Activated CD8-positive, alpha-beta memory T cell treated with anti-CD3 and anti-CD28 coated beads, Interleukin-2, amount 50 U/mL, for 24 hours (primary cell): Measurements from ENCODE around the gene TFEB.

Experiments used
- DNase-seq: peaks from one replicate; pipeline ENCODE4 v3.0.0-alpha.2; 2020; ENCODE audit errors: extremely low read depth

Gene TFEB

DNA sequence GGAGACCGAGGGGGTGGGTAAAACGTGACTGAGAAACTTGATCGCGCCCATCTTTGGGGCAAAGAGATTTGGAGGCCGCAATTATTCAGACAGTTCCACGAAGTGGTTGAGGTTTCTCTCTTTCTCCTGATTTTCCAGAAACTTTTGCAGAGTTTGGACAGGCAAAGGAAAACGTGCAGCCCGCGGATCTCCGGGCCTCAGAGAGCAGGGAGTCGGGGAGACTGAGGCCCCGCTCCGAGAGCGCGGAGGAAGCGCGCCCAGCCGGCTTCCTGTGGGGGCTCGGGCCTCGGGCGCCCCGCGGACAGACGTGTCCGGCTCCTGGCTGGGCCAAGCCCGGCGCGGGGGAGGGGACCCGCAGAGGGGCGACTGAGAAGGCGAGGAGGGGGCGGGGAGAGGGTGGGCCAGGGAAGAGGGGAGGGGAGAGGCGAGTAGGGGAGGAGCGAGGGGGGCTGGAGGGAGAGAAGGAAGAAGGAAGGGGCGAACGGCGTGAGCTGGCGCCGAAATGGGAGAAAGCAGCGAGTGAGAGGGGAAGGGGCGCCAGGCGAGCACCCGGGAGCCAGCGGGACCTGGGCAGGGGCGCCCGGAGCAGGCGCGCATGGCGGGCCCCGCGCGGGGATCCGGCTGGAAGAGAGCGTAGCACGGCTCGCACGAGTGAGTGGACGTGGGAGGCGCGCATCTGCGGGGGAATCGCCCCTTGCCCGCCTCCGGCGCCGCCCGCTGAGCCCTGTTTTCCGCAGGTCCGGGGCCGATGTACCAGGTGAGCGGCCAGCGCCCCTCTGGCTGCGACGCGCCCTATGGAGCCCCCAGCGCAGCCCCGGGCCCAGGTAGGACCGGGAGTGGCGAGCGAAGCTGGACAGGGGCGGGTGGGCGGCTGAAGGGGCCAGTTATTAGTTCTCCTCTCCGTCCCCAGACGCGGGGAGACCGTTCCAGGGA, 97.1 kb downstream of the TFEB start, which contains the start of gene MDFI:
TSS of gene MDFI (plus strand) at position 467 of the 933 bp plus-strand sequence. CDS start at position 749, 282 bp downstream.
- no peak for DNase-seq

DNA sequence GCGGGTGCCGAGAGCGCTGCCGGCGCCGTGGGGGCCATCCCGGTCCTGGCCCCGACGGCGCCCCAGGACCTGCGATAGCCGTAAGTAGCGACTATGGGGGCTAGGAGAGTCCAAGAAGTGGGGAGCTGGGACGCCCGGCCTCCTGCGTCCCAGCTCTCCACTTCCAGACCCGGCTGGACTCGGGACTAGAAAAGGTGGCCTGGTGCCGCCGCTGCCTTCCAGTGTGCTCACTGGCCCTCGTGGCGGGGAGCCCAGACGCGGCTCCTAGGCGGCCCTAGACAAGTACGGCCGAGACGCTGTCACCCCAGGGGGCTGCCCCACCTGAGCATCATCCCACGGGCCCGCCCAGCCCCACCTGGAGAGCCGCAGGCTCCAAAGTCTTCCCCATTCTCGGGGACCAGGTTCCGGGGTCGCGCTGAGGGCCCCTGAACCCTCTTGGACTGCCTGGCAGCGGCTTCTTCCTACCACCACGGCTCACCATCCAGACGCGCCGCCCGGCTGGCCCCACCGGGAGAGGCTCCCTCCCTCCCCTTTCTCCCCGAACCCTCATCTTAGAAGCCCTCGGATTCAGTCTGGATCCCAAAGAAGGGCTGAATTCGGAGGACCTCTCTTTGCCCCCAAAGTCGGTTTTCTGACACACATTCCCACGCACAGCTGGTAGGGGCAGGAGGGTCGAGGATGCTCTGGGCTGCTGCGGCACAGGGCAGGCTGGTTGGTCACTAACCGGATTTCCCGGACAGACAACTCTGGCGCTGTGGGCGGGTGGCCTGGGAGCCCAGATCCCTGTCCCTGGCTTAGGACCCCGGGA, 98.0 kb downstream of the TFEB start:
- DNase-seq = no peak

DNA sequence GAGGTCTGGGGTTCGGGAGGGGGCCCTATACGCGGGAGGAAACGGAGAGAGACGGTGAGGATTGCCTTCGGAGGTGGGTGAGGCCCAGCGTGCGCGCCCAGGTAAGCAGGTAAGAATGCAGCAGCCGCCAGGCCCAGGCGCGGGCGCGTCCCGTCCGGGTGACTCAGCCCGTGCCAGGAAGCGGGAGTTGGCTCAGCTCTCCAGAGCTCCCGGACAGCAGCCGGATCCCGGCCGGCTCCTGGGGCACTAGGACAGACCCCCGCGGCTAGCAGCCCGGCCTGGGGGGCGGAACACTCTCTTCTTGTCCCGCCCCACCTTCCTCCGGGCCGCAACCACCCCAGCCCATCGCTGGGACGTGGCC, 98.6 kb downstream of the TFEB start:
- no peak for DNase-seq

DNA sequence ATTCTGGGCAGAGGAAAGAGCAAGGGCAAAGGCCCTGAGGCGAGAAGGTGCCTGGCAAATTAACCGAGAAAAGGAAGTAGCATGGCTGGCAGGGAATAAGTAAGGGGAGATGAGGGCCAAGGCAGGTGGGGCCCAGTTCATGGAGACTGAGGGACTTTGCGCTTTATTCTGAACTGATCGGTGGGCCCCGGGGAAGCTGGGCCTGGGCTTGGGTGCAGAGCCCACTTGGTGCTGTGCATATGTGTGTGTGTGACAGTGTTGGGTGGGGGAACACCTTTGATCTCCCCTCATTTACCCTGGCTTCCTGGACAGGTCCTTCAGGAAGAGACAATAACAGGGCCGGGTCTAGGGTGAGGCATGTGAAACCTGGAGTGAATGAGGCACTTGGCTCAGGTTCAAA, 100.0 kb downstream of the TFEB start:
- DNase-seq = no peak

DNA sequence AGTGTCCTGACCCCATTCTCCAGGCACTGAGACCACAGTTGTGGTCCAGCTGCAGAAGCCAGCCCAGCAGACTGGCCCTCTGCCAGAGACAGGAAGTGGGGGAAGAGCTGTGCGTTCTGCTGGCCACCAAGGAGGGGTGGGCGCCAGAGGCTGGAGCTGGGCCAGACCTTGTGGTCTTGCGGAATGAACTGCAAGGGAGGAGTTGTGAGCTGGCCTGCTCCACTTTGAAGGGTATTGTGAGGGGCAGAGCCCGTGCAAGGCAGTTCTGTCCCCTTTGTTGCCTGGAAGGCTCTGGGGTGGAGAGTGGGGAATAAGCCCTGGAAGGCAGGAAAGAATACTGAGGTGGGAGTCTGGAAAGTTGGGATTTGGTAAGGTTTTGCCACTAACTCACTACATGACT, 100.8 kb downstream of the TFEB start:
- no peak for DNase-seq
